Mononuclear cell (primary cell): ENCODE measurements around the gene TBC1D24. TPM values are rescaled to one million over a fixed set of nuclear protein-coding genes. Genes with fewer than 3 reads are reported as not detected.

Source experiments
- H3K27me3 ChIP-seq: 2 replicates; pipeline ENCODE4 v1.6.0; 2011; ENCODE audit warnings: low read length, control low read depth; ENCODE audit not compliant: insufficient read depth
- H3K4me1 ChIP-seq: 2 replicates; pipeline ENCODE4 v1.5.1; 2011; ENCODE audit warnings: mild to moderate bottlenecking, low read length, control low read depth; ENCODE audit not compliant: insufficient read depth
- H3K4me3 ChIP-seq: 2 replicates; pipeline ENCODE4 v1.5.1; 2011; ENCODE audit warnings: mild to moderate bottlenecking, low read length, moderate library complexity
- H3K9me3 ChIP-seq: 2 replicates; pipeline ENCODE4 v1.5.1; 2011; ENCODE audit warnings: low read depth, mild to moderate bottlenecking, control low read depth, low read length
- total RNA-seq: library from RNA; depleted of rRNA; stranded (reverse); fragments of >200 nt; gene quantifications from one replicate; pipeline ENCODE4 v1.2.3, GENCODE V29; 2012

The TBC1D24 gene
- total RNA-seq, 1 donor, result 2.1 TPM

GRCh38 chr16:2518823-2519710 is 44.1 kb downstream of the TBC1D24 start:
- Histone ChIP-seq H3K27me3 (no peaks in the 10 kb centered on the region), H3K4me1 (peaks cover 62% of the 10 kb centered on the region), H3K9me3 (no peaks in the 10 kb centered on the region), H3K4me3 (no peak overlapping the region)

- no peaks in the 10 kb centered on the region for H3K27me3 ChIP-seq
- no peaks in the 10 kb centered on the region for H3K9me3 ChIP-seq
- peaks cover 60% of the 10 kb centered on the region for H3K4me1 ChIP-seq
- H3K4me3 ChIP-seq, result no peak overlapping the region
Measured at GRCh38 chr16:2519711-2520080, 44.8 kb downstream of the TBC1D24 start.

GRCh38 chr16:2520097-2520783 is 45.3 kb downstream of the TBC1D24 start, which contains the start of gene AMDHD2:
Gene AMDHD2, plus strand, starts transcription at chr16:2520371. Its CDS starts 88 bp downstream, at chr16:2520459.
- Histone ChIP-seq H3K27me3 (no peaks in the 10 kb centered on the region), H3K9me3 (no peaks in the 10 kb centered on the region), H3K4me3 (peak within 1 kb of the TSS; percentile 44), H3K4me1 (peaks cover 55% of the 10 kb centered on the region)

- no peaks in the 10 kb centered on the region for H3K27me3 ChIP-seq
- H3K9me3 ChIP-seq, result no peaks in the 10 kb centered on the region
- H3K4me3 ChIP-seq, result peak overlapping the region; percentile 44
- peaks cover 47% of the 10 kb centered on the region for H3K4me1 ChIP-seq
Measured at GRCh38 chr16:2520784-2521531, 46.0 kb downstream of the TBC1D24 start.

GRCh38 chr16:2523801-2524231 is 48.9 kb downstream of the TBC1D24 start:
- H3K4me3 ChIP-seq, result no peak overlapping the region
- peaks cover 19% of the 10 kb centered on the region for H3K4me1 ChIP-seq
- no peaks in the 10 kb centered on the region for H3K27me3 ChIP-seq
- no peaks in the 10 kb centered on the region for H3K9me3 ChIP-seq

- Histone ChIP-seq H3K27me3 (no peaks in the 10 kb centered on the region), H3K4me3 (no peak overlapping the region), H3K9me3 (no peaks in the 10 kb centered on the region), H3K4me1 (peaks cover 13% of the 10 kb centered on the region)
Measured at GRCh38 chr16:2524339-2524938, 49.5 kb downstream of the TBC1D24 start.

- Histone ChIP-seq H3K4me1 (peaks cover 14% of the 10 kb centered on the region), H3K4me3 (no peak overlapping the region), H3K27me3 (no peaks in the 10 kb centered on the region), H3K9me3 (no peaks in the 10 kb centered on the region)
Measured at GRCh38 chr16:2526135-2526534, 51.2 kb downstream of the TBC1D24 start.

- peaks cover 15% of the 10 kb centered on the region for H3K4me1 ChIP-seq
- H3K9me3 ChIP-seq, result no peaks in the 10 kb centered on the region
- no peaks in the 10 kb centered on the region for H3K27me3 ChIP-seq
- no peak overlapping the region for H3K4me3 ChIP-seq
Measured at GRCh38 chr16:2527071-2527783, 52.3 kb downstream of the TBC1D24 start.

- Histone ChIP-seq H3K27me3 (no peaks in the 10 kb centered on the region), H3K4me1 (peaks cover 18% of the 10 kb centered on the region), H3K9me3 (no peaks in the 10 kb centered on the region), H3K4me3 (no peak overlapping the region)
Measured at GRCh38 chr16:2527784-2528100, 52.8 kb downstream of the TBC1D24 start.

GRCh38 chr16:2528161-2529060 is 53.5 kb downstream of the TBC1D24 start:
- H3K9me3 ChIP-seq, result no peaks in the 10 kb centered on the region
- no peak overlapping the region for H3K4me3 ChIP-seq
- H3K4me1 ChIP-seq, result peaks cover 25% of the 10 kb centered on the region
- no peaks in the 10 kb centered on the region for H3K27me3 ChIP-seq

- Histone ChIP-seq H3K4me1 (peaks cover 32% of the 10 kb centered on the region), H3K27me3 (no peaks in the 10 kb centered on the region), H3K4me3 (no peak overlapping the region), H3K9me3 (no peaks in the 10 kb centered on the region)
Measured at GRCh38 chr16:2529061-2529931, 54.4 kb downstream of the TBC1D24 start.

- Histone ChIP-seq H3K27me3 (no peaks in the 10 kb centered on the region), H3K9me3 (no peaks in the 10 kb centered on the region), H3K4me1 (peaks cover 32% of the 10 kb centered on the region), H3K4me3 (no peak overlapping the region)
Measured at GRCh38 chr16:2529961-2530628, 55.2 kb downstream of the TBC1D24 start.
